Mucosa of descending colon (tissue), 3 donors: ENCODE results near the gene TRIO. TPM values are rescaled to one million over a fixed set of nuclear protein-coding genes. Genes with fewer than 3 reads are reported as not detected.

Source experiments
- ATAC-seq: fragments of 200-7000 bp; cut with Tn5 transposase; one replicate; pipeline ENCODE4 v1.9.1; 2020; ENCODE audit warnings: mild to moderate bottlenecking, moderate library complexity
- DNase-seq, 3 donors: peaks; one replicate each; pipeline ENCODE4 v3.0.0-alpha.2; 2020
- H3K36me3 ChIP-seq: fragments of 200-600 bp; one replicate; pipeline ENCODE4 v1.8.0; 2021; ENCODE audit warnings: low read depth, mild to moderate bottlenecking
- H3K4me1 ChIP-seq: fragments of 200-600 bp; one replicate; pipeline ENCODE4 v1.8.0; 2021; ENCODE audit warnings: low read depth, mild to moderate bottlenecking
- H3K4me3 ChIP-seq: fragments of 200-600 bp; one replicate; pipeline ENCODE4 v1.8.0; 2021; ENCODE audit warnings: mild to moderate bottlenecking
- H3K9me3 ChIP-seq: fragments of 200-600 bp; one replicate; pipeline ENCODE4 v1.8.0; 2021; ENCODE audit warnings: mild to moderate bottlenecking
- intact Hi-C, 2 donors: fragments of 100-400 bp; cut with DNase I in 1 of 2; cut with micrococcal nuclease in 1 of 2; formaldehyde crosslinking; loops; one replicate each; pipeline versions ENCODE4 v1.11.0 to v1.11.1; 2022; cut with DNase I, micrococcal nuclease
- total RNA-seq, 3 donors: library from RNA; stranded (reverse); fragmentation: NEBNext Ultra II Directional in 2 of 3; extraction: Animal tissue kit (Norgen Biotek cat#: 25700) in 2 of 3; gene quantifications; one replicate each; pipeline versions ENCODE4 v1.2.1 to v1.2.4, GENCODE V29; 2021 to 2023
- TF ChIP-seq, protein P1 (sequence below): fragments of 200-600 bp; IDR thresholded peaks from one replicate; pipeline ENCODE4 v1.8.0; 2022; ENCODE audit warnings: antibody characterized with exemption, mild to moderate bottlenecking
- donor health status: DM: no; HTN: no; CAD: no; lungs with moderate emphysema.
- donor health status: DM: no; HTN: no; CAD: no.
- donor health status: DM: no; HTN: yes; CAD: no.

TRIO gene
- total RNA-seq, 3 donors from 2014 or later = 164 to 231 (median 168) TPM

GRCh38 chr5:14337593-14337992 is 194.5 kb downstream of the TRIO start:
- TF ChIP-seq, protein P1, sequence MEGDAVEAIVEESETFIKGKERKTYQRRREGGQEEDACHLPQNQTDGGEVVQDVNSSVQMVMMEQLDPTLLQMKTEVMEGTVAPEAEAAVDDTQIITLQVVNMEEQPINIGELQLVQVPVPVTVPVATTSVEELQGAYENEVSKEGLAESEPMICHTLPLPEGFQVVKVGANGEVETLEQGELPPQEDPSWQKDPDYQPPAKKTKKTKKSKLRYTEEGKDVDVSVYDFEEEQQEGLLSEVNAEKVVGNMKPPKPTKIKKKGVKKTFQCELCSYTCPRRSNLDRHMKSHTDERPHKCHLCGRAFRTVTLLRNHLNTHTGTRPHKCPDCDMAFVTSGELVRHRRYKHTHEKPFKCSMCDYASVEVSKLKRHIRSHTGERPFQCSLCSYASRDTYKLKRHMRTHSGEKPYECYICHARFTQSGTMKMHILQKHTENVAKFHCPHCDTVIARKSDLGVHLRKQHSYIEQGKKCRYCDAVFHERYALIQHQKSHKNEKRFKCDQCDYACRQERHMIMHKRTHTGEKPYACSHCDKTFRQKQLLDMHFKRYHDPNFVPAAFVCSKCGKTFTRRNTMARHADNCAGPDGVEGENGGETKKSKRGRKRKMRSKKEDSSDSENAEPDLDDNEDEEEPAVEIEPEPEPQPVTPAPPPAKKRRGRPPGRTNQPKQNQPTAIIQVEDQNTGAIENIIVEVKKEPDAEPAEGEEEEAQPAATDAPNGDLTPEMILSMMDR = no peak
- ATAC-seq (no peak), DNase-seq (no peak)
- Histone ChIP-seq H3K36me3 (no peaks in the 10 kb centered on the region), H3K4me3 (no peak overlapping the region), H3K4me1 (no peaks in the 10 kb centered on the region), H3K9me3 (no peaks in the 10 kb centered on the region)
- intact Hi-C loops = no loop called here

GRCh38 chr5:14339468-14339867 is 196.3 kb downstream of the TRIO start:
- TF ChIP-seq, protein P1 = no peak
- H3K36me3 ChIP-seq = no peaks in the 10 kb centered on the region
- intact Hi-C loops = no loop called here
- H3K9me3 ChIP-seq = no peaks in the 10 kb centered on the region
- ATAC-seq (no peak), DNase-seq (no peak)
- H3K4me1 ChIP-seq = no peaks in the 10 kb centered on the region
- H3K4me3 ChIP-seq = no peak overlapping the region

- H3K4me3 ChIP-seq = no peak overlapping the region
- H3K36me3 ChIP-seq = no peaks in the 10 kb centered on the region
- ATAC-seq = no peak
- no peaks in the 10 kb centered on the region for H3K4me1 ChIP-seq
- intact Hi-C loops = no loop called here
- H3K9me3 ChIP-seq = no peaks in the 10 kb centered on the region
- DNase-seq = no peak
- TF ChIP-seq, protein P1 = no peak
Observed at GRCh38 chr5:14341571-14342230, 198.6 kb downstream of the TRIO start.

DNA sequence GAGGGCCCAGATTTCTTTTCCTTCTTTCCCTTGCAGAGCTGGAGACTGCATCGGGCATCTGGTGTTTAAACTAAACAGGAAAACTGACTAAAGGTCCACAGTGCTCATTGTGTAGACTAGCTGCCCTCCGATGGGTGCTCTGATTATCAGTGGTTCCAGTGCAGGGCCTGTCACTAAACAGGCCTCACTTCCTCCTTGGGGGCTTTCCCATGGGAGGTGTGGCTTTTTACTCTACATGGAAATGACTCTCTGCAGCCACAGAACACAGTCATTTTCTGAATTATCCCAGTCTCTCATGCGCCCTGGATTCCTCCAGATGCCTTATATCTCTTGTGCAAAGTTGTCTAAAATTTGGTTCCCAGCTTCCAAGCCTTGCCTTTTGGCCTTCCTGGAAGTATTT is 199.2 kb downstream of the TRIO start:
- no peak for DNase-seq
- intact Hi-C loops = no loop called here
- peak; percentile 80 for ATAC-seq
- Histone ChIP-seq H3K4me3 (no peak overlapping the region), H3K9me3 (no peaks in the 10 kb centered on the region), H3K36me3 (no peaks in the 10 kb centered on the region), H3K4me1 (no peaks in the 10 kb centered on the region)
- TF ChIP-seq, protein P1 = no peak

- no peaks in the 10 kb centered on the region for H3K4me1 ChIP-seq
- no peaks in the 10 kb centered on the region for H3K9me3 ChIP-seq
- ATAC-seq = no peak
- intact Hi-C loops = no loop called here
- no peak for DNase-seq
- H3K4me3 ChIP-seq = no peak overlapping the region
- H3K36me3 ChIP-seq = no peaks in the 10 kb centered on the region
- TF ChIP-seq, protein P1 = no peak
Observed at GRCh38 chr5:14343376-14343775, 200.2 kb downstream of the TRIO start.

DNA sequence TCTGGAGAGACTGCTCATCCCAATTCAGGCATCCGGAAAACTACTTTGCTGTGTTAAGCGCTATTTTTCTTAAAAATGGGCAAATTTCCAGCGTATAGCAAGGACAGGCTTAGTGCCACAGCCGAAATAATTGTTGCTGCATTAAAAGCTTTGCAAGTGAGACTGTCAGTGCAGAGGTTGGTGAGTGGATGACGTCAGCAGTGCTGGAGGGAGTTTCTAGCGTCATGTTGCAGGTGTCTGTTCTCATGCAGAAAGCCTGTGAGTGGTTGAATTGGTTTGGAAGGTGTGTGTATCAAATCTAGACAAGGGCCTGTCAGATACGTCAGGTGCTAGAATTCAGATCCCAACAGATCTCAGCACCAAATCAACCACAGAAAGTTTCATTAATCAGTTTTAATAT is 204.4 kb downstream of the TRIO start:
- H3K9me3 ChIP-seq = no peaks in the 10 kb centered on the region
- no peak for DNase-seq
- intact Hi-C loops = no loop called here
- H3K4me3 ChIP-seq = no peak overlapping the region
- ATAC-seq = no peak
- no peaks in the 10 kb centered on the region for H3K4me1 ChIP-seq
- TF ChIP-seq, protein P1 = no peak
- no peaks in the 10 kb centered on the region for H3K36me3 ChIP-seq
